GM12875 (cell line): ENCODE measurements around the gene ZFPL1.

Experiments
- H3K4me3 ChIP-seq: one replicate; pipeline ENCODE4 v1.5.1; 2011; ENCODE audit warnings: low read depth, low read length, control low read depth
- TF ChIP-seq, protein P1 (sequence below): IDR thresholded peaks from 2 replicates; pipeline ENCODE4 v1.5.1; 2011; ENCODE audit warnings: low read depth, mild to moderate bottlenecking, control low read depth, inconsistent platforms, low read length, moderate library complexity, borderline replicate concordance; ENCODE audit not compliant: insufficient read depth

Gene ZFPL1

GRCh38 chr11:65126624-65127274 lies 42.7 kb downstream of the ZFPL1 start:
- TF ChIP-seq, protein P1, sequence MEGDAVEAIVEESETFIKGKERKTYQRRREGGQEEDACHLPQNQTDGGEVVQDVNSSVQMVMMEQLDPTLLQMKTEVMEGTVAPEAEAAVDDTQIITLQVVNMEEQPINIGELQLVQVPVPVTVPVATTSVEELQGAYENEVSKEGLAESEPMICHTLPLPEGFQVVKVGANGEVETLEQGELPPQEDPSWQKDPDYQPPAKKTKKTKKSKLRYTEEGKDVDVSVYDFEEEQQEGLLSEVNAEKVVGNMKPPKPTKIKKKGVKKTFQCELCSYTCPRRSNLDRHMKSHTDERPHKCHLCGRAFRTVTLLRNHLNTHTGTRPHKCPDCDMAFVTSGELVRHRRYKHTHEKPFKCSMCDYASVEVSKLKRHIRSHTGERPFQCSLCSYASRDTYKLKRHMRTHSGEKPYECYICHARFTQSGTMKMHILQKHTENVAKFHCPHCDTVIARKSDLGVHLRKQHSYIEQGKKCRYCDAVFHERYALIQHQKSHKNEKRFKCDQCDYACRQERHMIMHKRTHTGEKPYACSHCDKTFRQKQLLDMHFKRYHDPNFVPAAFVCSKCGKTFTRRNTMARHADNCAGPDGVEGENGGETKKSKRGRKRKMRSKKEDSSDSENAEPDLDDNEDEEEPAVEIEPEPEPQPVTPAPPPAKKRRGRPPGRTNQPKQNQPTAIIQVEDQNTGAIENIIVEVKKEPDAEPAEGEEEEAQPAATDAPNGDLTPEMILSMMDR: no peak

DNA sequence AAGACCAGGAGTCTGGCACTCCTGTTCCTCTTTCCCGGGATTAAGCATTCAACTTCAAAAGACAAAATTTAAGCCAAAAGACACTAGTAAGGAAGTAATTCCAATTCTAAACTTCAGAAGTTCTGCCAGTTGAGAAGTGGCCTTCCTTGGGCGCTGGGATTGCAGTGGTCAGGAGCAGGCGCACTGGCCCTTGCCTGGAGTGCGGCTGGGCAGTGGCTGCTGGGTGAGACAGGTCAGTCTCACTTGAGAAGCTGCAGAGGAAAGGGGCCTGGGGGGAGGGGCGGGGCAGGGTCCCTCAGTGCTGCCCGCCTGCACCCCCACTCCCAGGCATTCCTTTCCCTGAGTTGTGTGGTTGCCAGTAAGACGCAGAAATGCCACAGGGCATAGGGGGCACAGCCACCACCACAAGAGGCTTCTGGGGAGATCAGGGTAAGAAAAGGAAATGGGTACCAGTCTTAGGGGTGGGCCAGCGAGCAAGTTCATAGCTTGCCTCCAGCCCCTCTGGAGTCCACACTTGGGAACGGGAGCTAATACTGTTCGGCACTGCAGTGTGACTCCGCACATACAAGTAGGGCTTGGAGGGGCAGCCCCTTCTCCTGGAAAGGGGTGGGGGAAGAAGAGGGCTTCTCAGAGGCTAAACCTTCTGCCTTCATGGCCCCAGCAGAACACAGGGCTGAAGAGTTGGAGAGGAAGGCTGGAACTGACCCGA lies 43.6 kb downstream of the ZFPL1 start:
- TF ChIP-seq, protein P1: no peak
- no peak overlapping the region for H3K4me3 ChIP-seq

More at GRCh38 chr11:65126624-65127274, 42.7 kb downstream of the ZFPL1 start:
- H3K4me3 ChIP-seq: no peak overlapping the region

GRCh38 chr11:65128182-65129145 lies 44.4 kb downstream of the ZFPL1 start:
- TF ChIP-seq, protein P1: no peak
- no peak overlapping the region for H3K4me3 ChIP-seq

DNA sequence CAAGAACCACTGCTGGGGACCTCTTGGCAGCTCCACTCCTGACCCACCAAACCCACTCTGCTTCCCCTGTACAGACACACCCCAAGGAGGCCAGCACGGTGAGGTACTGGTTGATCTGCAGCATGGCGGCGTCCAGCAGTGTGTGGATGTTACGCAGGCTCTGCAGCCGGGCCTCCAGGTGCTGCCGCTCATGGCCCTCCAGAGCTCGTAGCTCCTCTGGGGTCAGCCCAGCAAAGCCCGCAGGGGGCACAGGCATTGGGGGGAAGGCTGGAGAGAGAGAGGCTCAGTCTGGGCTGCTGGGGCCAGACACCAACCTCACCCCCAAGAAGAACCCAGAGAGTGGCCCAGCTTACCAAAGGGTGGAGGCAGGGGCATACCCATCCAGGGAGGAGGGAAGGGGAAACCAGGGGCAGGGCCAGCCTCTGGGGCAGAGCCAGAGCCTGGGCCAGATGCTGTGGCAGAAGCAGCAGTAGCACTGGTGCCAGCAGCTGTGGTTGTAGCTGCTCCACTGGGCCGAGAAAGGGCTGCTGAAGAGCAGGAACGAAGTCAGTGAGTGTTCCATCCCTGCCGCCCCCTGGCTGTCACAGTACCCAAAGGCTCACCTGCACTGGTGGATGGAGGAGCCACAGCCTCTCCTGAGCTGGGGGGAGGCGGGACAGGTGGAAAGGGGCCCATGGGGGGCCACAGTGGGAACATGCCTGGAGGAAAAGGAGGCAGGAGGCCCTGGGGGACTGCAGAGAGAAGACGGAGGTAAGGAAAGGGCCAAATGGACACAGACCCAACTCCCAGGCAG lies 45.8 kb downstream of the ZFPL1 start:
- TF ChIP-seq, protein P1: no peak
- H3K4me3 ChIP-seq: no peak overlapping the region

GRCh38 chr11:65130631-65131416 lies 46.8 kb downstream of the ZFPL1 start:
- TF ChIP-seq, protein P1: no peak
- H3K4me3 ChIP-seq: no peak overlapping the region

- TF ChIP-seq, protein P1: no peak
- H3K4me3 ChIP-seq: no peak overlapping the region
Observed at GRCh38 chr11:65131417-65131776, 47.4 kb downstream of the ZFPL1 start.
